Fibroblast of mammary gland (primary cell): ENCODE results near the gene CPZ.

Source experiments
- DNase-seq: peaks from one replicate; pipeline ENCODE4 v3.0.0-alpha.2; 2010; ENCODE audit warnings: low read depth
- H3K4me3 ChIP-seq: 2 replicates; pipeline ENCODE4 v1.5.1; 2011; ENCODE audit warnings: low read depth, mild to moderate bottlenecking, low read length, moderate library complexity; ENCODE audit not compliant: control insufficient read depth
- CTCF ChIP-seq: conservative IDR thresholded peaks from 2 replicates; pipeline ENCODE4 v1.5.1; 2011; ENCODE audit warnings: low read depth, low read length, inconsistent platforms; ENCODE audit not compliant: control insufficient read depth, insufficient read depth

The CPZ gene

GRCh38 chr4:8641931-8642650, 49.5 kb downstream of the CPZ start:
- H3K4me3 ChIP-seq: no peak overlapping the region
- no peak for TF ChIP-seq CTCF
- DNase-seq: no peak

GRCh38 chr4:8642651-8643321, 50.2 kb downstream of the CPZ start:
- no peak overlapping the region for H3K4me3 ChIP-seq
- TF ChIP-seq CTCF: no peak
- no peak for DNase-seq

GRCh38 chr4:8643441-8643840, 50.9 kb downstream of the CPZ start:
- DNase-seq: no peak
- TF ChIP-seq CTCF: no peak
- H3K4me3 ChIP-seq: no peak overlapping the region

GRCh38 chr4:8643986-8644385, 51.4 kb downstream of the CPZ start:
- DNase-seq: no peak
- TF ChIP-seq CTCF: no peak
- H3K4me3 ChIP-seq: no peak overlapping the region

- TF ChIP-seq CTCF: no peak
- no peak for DNase-seq
- H3K4me3 ChIP-seq: no peak overlapping the region
Observed at GRCh38 chr4:8644461-8644891, 51.9 kb downstream of the CPZ start.

GRCh38 chr4:8644966-8645752, 52.6 kb downstream of the CPZ start:
- DNase-seq: no peak
- TF ChIP-seq CTCF: no peak
- no peak overlapping the region for H3K4me3 ChIP-seq
